ENCODE measurements around the gene DAPK1. TPM values are rescaled to one million over a fixed set of nuclear protein-coding genes. Genes with fewer than 3 reads are reported as not detected.
A peak's percentile ranks its signal among the peaks of the same experiment; 100 is the strongest.

DAPK1 gene
- total and polyA plus RNA-seq, 8 donors = 78.2 to 242 (median 215) TPM

DNA sequence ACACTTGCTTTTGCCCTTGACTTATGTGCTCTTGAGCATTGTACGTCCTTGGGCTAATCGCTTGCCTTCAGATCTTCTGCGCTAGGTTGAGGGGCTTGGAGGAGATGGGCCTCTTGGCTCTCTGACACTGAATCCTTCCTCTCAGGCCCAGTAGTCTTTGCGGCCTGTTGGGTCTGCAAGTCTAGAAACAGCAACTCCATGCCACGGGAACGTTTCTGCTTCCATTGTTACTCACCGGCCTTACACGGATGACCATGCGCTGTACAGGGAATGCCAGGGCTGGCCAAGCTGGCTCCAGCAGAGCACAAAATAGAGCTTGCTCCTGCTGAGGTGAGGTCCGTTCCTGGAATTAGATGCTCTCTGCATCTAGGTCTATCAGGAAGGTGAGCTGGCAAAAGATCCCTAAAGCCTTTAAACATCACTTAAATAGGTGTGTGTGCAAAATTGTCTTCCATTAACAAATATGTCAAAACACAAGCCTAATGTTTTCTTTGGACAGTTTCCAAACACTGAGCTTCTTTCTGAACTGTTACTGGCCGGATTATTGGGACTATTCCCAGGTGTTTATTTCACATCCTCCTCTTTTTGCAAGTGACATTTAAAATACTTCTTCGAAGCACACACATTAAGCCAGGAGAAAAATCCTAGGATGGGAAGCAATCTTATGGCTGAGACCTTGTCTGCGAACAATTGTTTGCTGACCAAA, 29.7 kb downstream of the DAPK1 start:
- no peak overlapping the region for H3K27ac ChIP-seq
- TF ChIP-seq, protein P1, sequence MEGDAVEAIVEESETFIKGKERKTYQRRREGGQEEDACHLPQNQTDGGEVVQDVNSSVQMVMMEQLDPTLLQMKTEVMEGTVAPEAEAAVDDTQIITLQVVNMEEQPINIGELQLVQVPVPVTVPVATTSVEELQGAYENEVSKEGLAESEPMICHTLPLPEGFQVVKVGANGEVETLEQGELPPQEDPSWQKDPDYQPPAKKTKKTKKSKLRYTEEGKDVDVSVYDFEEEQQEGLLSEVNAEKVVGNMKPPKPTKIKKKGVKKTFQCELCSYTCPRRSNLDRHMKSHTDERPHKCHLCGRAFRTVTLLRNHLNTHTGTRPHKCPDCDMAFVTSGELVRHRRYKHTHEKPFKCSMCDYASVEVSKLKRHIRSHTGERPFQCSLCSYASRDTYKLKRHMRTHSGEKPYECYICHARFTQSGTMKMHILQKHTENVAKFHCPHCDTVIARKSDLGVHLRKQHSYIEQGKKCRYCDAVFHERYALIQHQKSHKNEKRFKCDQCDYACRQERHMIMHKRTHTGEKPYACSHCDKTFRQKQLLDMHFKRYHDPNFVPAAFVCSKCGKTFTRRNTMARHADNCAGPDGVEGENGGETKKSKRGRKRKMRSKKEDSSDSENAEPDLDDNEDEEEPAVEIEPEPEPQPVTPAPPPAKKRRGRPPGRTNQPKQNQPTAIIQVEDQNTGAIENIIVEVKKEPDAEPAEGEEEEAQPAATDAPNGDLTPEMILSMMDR (IDR thresholded peaks at IDR 0.05) = no peak
- no peak overlapping the region for H3K4me3 ChIP-seq
- no peaks in the 10 kb centered on the region for H3K36me3 ChIP-seq
- no peaks in the 10 kb centered on the region for H3K27me3 ChIP-seq
- intact Hi-C loops (cut with DNase I) = no loop called here
- DNase-seq = no peak
- peaks cover 0 to 39% of the 10 kb centered on the region in 2 donors for H3K4me1 ChIP-seq
- H3K9me3 ChIP-seq = no peaks in the 10 kb centered on the region
- no peak for ATAC-seq

DNA sequence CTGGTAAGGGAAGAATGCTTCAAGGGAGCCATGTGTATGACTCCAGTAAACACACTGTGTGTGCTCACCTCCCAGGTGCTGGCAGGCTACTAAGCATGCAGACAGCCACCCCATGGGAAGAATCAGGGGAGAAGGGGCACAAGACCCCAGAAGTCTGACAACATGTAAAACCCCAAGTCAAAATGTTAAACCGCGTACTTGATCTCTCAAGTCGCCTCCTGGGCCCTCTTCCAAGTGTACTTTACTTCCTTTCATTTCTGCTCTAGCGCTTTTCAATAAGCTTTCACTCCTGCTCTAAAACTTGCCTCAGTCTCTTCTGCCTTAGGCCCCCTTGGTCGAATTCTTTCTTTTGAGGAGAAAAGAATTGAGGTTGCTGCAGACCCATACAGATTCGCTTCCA, 31.3 kb downstream of the DAPK1 start:
- Histone ChIP-seq H3K4me1 (peaks cover 0 to 39% of the 10 kb centered on the region in 2 donors), H3K4me3 (no peak overlapping the region), H3K9me3 (no peaks in the 10 kb centered on the region), H3K36me3 (no peaks in the 10 kb centered on the region), H3K27ac (peak overlapping the region in 1 of 2 donors; percentile 20), H3K27me3 (no peaks in the 10 kb centered on the region)
- no peak for DNase-seq
- intact Hi-C loops (cut with DNase I) = no loop called here
- peak; percentile 44 for ATAC-seq
- TF ChIP-seq, protein P1 (IDR thresholded peaks at IDR 0.05) = no peak

DNA sequence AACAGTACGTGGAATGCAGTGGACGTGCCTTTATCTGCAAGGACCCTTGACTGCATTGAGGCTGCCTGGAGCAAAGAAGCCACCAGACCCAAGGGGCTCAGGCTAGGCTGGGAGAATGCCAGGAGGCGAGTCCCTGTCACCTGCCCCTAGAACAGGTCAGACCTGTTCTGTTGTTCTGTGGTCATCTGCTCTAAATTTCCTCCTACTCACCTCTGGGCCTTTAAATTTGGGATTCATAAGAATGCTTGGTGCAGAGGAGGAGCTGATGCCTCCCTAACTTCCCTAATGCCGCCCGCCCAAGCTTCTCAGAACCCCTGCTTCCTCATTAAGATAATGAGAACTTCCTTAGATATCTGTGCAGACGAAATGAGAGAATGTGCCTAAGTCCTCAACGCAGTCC, 32.0 kb downstream of the DAPK1 start:
- Histone ChIP-seq H3K36me3 (no peaks in the 10 kb centered on the region), H3K9me3 (no peaks in the 10 kb centered on the region), H3K4me1 (peaks cover 0 to 39% of the 10 kb centered on the region in 2 donors), H3K27ac (peak overlapping the region in 1 of 2 donors; percentile 20), H3K4me3 (no peak overlapping the region), H3K27me3 (no peaks in the 10 kb centered on the region)
- intact Hi-C loops (cut with DNase I) = no loop called here
- DNase-seq (peak in 1 of 4 donors; percentile 69), ATAC-seq (peak; percentile 58)
- TF ChIP-seq, protein P1 (IDR thresholded peaks at IDR 0.05) = no peak

DNA sequence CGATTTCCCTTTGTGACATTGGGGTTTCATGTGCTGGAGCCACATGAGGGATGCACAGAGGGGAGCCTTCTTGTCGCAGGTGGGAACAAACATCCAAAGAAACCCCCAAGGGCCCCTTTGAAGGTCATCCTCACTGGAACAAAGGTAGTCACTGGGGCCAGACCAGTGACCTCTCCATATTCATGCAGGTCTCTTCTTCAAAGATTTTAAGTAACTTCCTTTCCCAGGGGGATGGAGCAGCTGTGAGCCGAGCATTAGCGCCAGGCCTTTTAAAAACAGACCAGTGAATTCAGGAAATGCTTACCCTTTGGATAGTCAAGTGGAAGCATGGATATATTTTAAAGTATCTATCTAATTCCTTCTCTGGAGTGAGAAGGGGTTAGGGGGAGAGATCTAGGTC, 33.0 kb downstream of the DAPK1 start:
- TF ChIP-seq, protein P1 (IDR thresholded peaks at IDR 0.05) = no peak
- DNase-seq (no peak), ATAC-seq (no peak)
- no peaks in the 10 kb centered on the region for H3K36me3 ChIP-seq
- peaks cover 0 to 40% of the 10 kb centered on the region in 2 donors for H3K4me1 ChIP-seq
- H3K27ac ChIP-seq = peak overlapping the region in 1 of 2 donors; percentile 20
- H3K9me3 ChIP-seq = no peaks in the 10 kb centered on the region
- no peaks in the 10 kb centered on the region for H3K27me3 ChIP-seq
- no peak overlapping the region for H3K4me3 ChIP-seq
- intact Hi-C loops (cut with DNase I) = no loop called here

DNA sequence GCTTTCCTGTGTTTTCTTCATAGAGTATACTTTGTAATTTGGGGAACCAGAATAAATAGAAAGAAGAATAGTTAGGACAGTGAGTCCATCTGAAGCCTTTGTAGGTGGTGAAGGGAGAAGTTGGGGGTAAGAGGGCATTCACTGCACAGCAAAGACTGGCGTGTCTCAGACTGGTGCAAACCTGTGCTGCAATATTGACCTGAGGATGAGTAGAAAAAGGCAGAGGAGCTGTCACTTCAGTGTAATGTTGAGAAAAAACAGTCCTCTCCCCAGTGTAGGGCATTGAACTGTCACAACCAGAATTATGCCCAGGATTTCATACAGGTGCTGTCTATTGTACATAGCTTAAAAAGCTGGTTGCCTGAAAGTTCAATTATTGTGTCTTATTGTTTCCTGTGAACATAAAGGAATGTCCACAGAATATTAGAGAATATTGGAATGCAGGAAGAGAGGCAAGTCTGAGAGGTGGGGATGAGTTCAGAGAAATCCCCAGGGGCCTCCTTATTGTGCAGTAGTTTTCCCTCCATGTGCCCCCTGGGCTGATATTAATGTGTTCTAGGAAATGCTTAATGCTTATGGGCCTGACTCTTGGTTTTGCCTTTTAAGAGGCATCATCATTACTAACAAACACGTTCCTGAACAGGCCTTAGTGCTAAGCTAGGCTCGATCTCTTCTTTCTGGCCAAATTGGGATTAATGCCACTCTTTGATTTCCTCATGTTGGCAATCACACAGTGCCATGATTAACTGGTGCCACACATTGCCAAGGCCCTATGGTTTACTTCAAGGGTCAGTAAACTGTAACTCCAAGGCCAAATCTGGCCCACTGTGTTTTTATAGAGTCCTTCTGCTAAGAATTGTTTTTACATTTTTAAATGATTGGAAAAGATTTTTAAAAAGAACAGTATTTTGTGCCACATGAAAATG, 34.0 kb downstream of the DAPK1 start:
- no peaks in the 10 kb centered on the region for H3K27me3 ChIP-seq
- peaks cover 0 to 48% of the 10 kb centered on the region in 2 donors for H3K4me1 ChIP-seq
- intact Hi-C loops (cut with DNase I) = no loop called here
- ATAC-seq (no peak), DNase-seq (no peak)
- TF ChIP-seq, protein P1 (IDR thresholded peaks at IDR 0.05) = no peak
- H3K9me3 ChIP-seq = no peaks in the 10 kb centered on the region
- no peak overlapping the region for H3K4me3 ChIP-seq
- H3K36me3 ChIP-seq = no peaks in the 10 kb centered on the region
- no peak overlapping the region for H3K27ac ChIP-seq
